Measurements from ENCODE around the gene PZP. TPM values are rescaled to one million over a fixed set of nuclear protein-coding genes. Genes with fewer than 3 reads are reported as not detected.

The PZP gene
- total and polyA plus RNA-seq, 2 of the 8 experiments (the other 6 are each of a cell fraction or from before 2014, with no cell fraction given) = 0.08 TPM; not detected in 1

- DNase-seq (ENCODE audit: low read depth in 1 of 2, low spot score in 2 of 2) (no peak), FAIRE-seq (no peak)
- Histone ChIP-seq H2BK15ac (ENCODE audit: low read length) (no peak overlapping the region), H3K4me1 (replicated peaks in 1 of 4; ENCODE audit: control insufficient read depth in 3 of 4, insufficient read depth in 4 of 4, low read length in 3 of 4) (peaks cover 0 to 2% (median 0%) of the 10 kb centered on the region in 4 experiments; a peak in 1 of 7 replicates), H3K56ac (replicated peaks; ENCODE audit: insufficient read length, low read depth, low read length) (no peak overlapping the region), H3K14ac (ENCODE audit: insufficient read length) (no peak overlapping the region), H4K20me1 (replicated peaks in 1 of 2; ENCODE audit: control insufficient read depth in 1 of 2, insufficient read depth in 2 of 2, low read length in 2 of 2) (no peaks in the 10 kb centered on the region), H2AFZ (ENCODE audit: low read length) (no peak overlapping the region), H3K79me1 (ENCODE audit: low read depth, low read length) (no peaks in the 10 kb centered on the region), H3K4me2 (ENCODE audit: insufficient read depth in 1 of 2, low read depth in 2 of 2, low read length in 2 of 2) (no peak overlapping the region), H3K4ac (replicated peaks; ENCODE audit: insufficient read length, low read depth, low read length) (no peak overlapping the region), H3K27me3 (replicated peaks in 1 of 4; ENCODE audit: control insufficient read depth in 3 of 4, extremely low read depth in 1 of 4, insufficient read depth in 3 of 4, low read length in 3 of 4) (no peaks in the 10 kb centered on the region), H3K9ac (replicated peaks in 1 of 4; ENCODE audit: extremely low read depth in 1 of 4, low read depth in 3 of 4, low read length in 3 of 4) (no peak overlapping the region), H2BK120ac (replicated peaks; ENCODE audit: low read depth, low read length) (no peak overlapping the region), H2AK5ac (ENCODE audit: low read depth, low read length) (no peak overlapping the region), H3K27ac (ENCODE audit: low read depth, low read length) (no peak overlapping the region), H4K91ac (replicated peaks; ENCODE audit: insufficient read length, low read length) (no peak overlapping the region), H3K9me3 (ENCODE audit: insufficient read depth in 2 of 2, low read depth in 1 of 2, low read length in 1 of 2) (peaks cover 19 to 25% of the 10 kb centered on the region in 2 experiments), H2BK20ac (ENCODE audit: low read length) (no peak overlapping the region), H3K79me2 (ENCODE audit: control insufficient read depth in 1 of 2, insufficient read depth in 2 of 2, low read length in 2 of 2) (no peaks in the 10 kb centered on the region), H3K23ac (ENCODE audit: insufficient read length) (no peak overlapping the region), H3K18ac (ENCODE audit: extremely low read depth, low read length) (no peak overlapping the region), H2BK5ac (ENCODE audit: low read depth, low read length) (no peak overlapping the region), H3K36me3 (ENCODE audit: control insufficient read depth in 2 of 4, insufficient read depth in 4 of 4, low read length in 3 of 4) (peaks cover 0 to 3% (median 0%) of the 10 kb centered on the region in 4 experiments; a peak in 1 of 8 replicates), H2BK12ac (ENCODE audit: low read depth, low read length) (no peak overlapping the region), H4K8ac (ENCODE audit: extremely low read depth, insufficient read depth, low read length) (no peak overlapping the region), H3K23me2 (ENCODE audit: low read depth, low read length) (no peaks in the 10 kb centered on the region), H4K5ac (ENCODE audit: insufficient read length, low read depth, low read length) (no peak overlapping the region), H3K4me3 (ENCODE audit: extremely low read depth in 1 of 4, insufficient read depth in 2 of 4, low read depth in 3 of 4, low read length in 4 of 4) (no peak overlapping the region)
- POLR2A ChIA-PET (ENCODE audit: partially characterized antibody) = no interaction called here
- CTCF ChIA-PET (ENCODE audit: partially characterized antibody) = no interaction called here
- WGBS, 2 experiments (ENCODE audit: extremely low coverage in 1 of 2, insufficient coverage in 1 of 2, insufficient read length in 1 of 2, insufficient replicate concordance in 2 of 2, low coverage in 1 of 2, low lambda C conversion rate in 2 of 2, missing lambda C conversion rate in 1 of 2) = 78% methylated on average over 4 of the region's 4 CpGs; no CpG with 5 or more reads in 1 of the 2 experiments
- TF ChIP-seq JUN (IDR thresholded peaks at IDR 0.05; ENCODE audit: low read depth, low read length) (no peak), BACH1 (IDR thresholded peaks at IDR 0.05; ENCODE audit: low read length) (no peak), TBP (IDR thresholded peaks at IDR 0.05; ENCODE audit: low read depth, low read length) (no peak), FOSL1 (IDR thresholded peaks at IDR 0.05; ENCODE audit: insufficient read depth, low read depth, low read length) (no peak), HDAC6 (IDR thresholded peaks at IDR 0.05; ENCODE audit: low read depth, low read length) (no peak), RBBP5 (IDR thresholded peaks at IDR 0.05; ENCODE audit: borderline replicate concordance, low read depth, low read length) (no peak), CEBPB (IDR thresholded peaks at IDR 0.05; ENCODE audit: low read depth, low read length) (no peak), KDM1A (IDR thresholded peaks at IDR 0.05; ENCODE audit: borderline replicate concordance, low read length) (no peak), PHF8 (conservative IDR thresholded peaks at IDR 0.05; ENCODE audit: low read depth, low read length) (no peak), POLR2A (IDR thresholded peaks at IDR 0.05; ENCODE audit: control extremely low read depth in 1 of 2, low read depth in 2 of 2, low read length in 2 of 2) (no peak), ATF3 (IDR thresholded peaks at IDR 0.05; ENCODE audit: insufficient read depth, low read depth, low read length) (no peak), POU5F1 (IDR thresholded peaks at IDR 0.05; ENCODE audit: low read depth, low read length) (no peak), USF2 (IDR thresholded peaks at IDR 0.05; ENCODE audit: low read length) (no peak)
These were observed 63.5 kb downstream of the PZP start for GRCh38 chr12:9144730-9145106.
